ENCODE data around the gene SCARF2. TPM values are rescaled to one million over a fixed set of nuclear protein-coding genes. Genes with fewer than 3 reads are reported as not detected.
A peak's percentile ranks its signal among the peaks of the same experiment; 100 is the strongest.

The SCARF2 gene
- total and polyA plus RNA-seq, 2 experiments from 2014 or later, result 1.8 to 16.6 TPM

- TF ChIP-seq EZH2phosphoT487 (IDR thresholded peaks at IDR 0.05; ENCODE audit: unreplicated experiment) (no peak), STAT1 (IDR thresholded peaks at IDR 0.05; ENCODE audit: unreplicated experiment) (no peak), ZNF114 (CRISPR knock-in tag; IDR thresholded peaks at IDR 0.05) (no peak), ZNF462 (CRISPR knock-in tag; IDR thresholded peaks at IDR 0.05) (no peak), ZNF331 (CRISPR knock-in tag; IDR thresholded peaks at IDR 0.05; ENCODE audit: low read depth) (no peak), CREB1 (CRISPR knock-in tag; IDR thresholded peaks at IDR 0.05; ENCODE audit: low read depth) (no peak)
- Mint-ChIP-seq H3K4me3 (peak overlapping the region; percentile 53), H3K9me3 (no peaks in the 10 kb centered on the region; the same call in 1 of the 3 replicates), H3K4me1 (peaks cover 4% of the 10 kb centered on the region), H3K36me3 (ENCODE audit: low read depth) (peaks cover 4% of the 10 kb centered on the region), H3K27ac (no peak overlapping the region), H3K27me3 (ENCODE audit: insufficient read depth, low read depth, poor library complexity) (peaks cover 85% of the 10 kb centered on the region)
- H3K36me3 ChIP-seq (ENCODE audit: insufficient read depth), result no peaks in the 10 kb centered on the region
- H3K4me2 ChIP-seq, result peak overlapping the region; percentile 77
- peaks cover 91% of the 10 kb centered on the region for H3K27me3 ChIP-seq (ENCODE audit: insufficient read depth)
- no peaks in the 10 kb centered on the region for H3K79me2 ChIP-seq (replicated peaks; ENCODE audit: insufficient read depth)
- no peak overlapping the region for H3K27ac ChIP-seq (ENCODE audit: low read depth)
- H3K9me2 ChIP-seq (ENCODE audit: insufficient read depth), result no peaks in the 10 kb centered on the region
- ATAC-seq (no peak), DNase-seq (ENCODE audit: low spot score) (no peak)
- peaks cover 4% of the 10 kb centered on the region; the same call in 1 of the 2 replicates for H3K4me1 ChIP-seq (ENCODE audit: insufficient read depth)
- H3K4me3 ChIP-seq, result peak overlapping the region; percentile 49
- H2AFZ ChIP-seq, result no peak overlapping the region
- H4K20me1 ChIP-seq (replicated peaks; ENCODE audit: insufficient read depth), result peaks cover 6% of the 10 kb centered on the region; the same call in 1 of the 2 replicates
- 0 out of 2 replicates have a peak, but pooled peaks cover 10% of the 10 kb centered on the region for H3F3A ChIP-seq (replicated peaks; ENCODE audit: low read depth)
These were observed 8.9 kb downstream of the SCARF2 start for GRCh38 chr22:20428496-20429253.

Data from GM23338 (cell line).